ENCODE data around the gene GPR146.

Gene GPR146

DNA sequence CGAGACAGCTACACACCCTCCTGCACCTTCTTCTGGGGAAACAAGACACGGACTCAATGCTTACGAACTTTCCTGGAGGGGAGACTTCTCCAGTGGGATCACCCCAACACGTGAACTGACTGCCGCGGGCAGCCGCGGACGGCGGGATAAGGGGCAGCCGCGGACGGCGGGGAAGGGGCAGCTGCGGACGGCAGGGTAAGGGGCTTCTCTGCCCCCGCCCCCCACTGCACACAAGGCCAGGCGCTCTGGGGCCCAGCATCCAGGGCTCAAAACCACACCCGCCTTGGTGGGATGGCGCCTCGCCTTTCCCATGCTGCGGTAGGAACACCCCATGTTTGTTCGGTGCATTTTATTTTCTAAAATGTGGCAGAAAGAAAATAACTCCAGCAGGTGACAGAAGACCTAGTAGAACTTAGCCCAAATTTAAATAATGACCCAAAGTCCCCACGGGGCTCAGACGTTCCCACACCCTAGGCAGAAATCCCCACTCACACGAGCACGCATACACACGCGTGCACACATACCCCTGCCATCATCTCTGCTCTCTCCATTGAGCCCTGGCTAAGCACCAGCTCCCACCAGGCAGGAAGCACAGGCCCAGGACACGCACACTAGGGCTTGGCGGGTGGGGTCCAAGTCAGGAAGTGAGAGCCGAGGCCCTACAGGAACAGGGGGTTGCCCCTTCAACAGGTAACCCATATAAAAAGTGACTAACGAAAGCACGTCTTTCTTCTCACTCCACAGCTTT is 26.6 kb upstream of the GPR146 start:
- TF ChIP-seq Cebpa-rat (IDR thresholded peaks at IDR 0.05): no peak
- Histone ChIP-seq H3K4me2 (no peak overlapping the region), H3K27me3 (no peaks in the 10 kb centered on the region), H3K9me3 (peaks cover 20% of the 10 kb centered on the region), H3K9ac (no peak overlapping the region), H4K20me1 (peaks cover 75% of the 10 kb centered on the region), H3K27ac (no peak overlapping the region), H3K4me1 (peaks cover 82% of the 10 kb centered on the region), H3K4me3 (no peak overlapping the region), H3K36me3 (peaks cover 51% of the 10 kb centered on the region)

DNA sequence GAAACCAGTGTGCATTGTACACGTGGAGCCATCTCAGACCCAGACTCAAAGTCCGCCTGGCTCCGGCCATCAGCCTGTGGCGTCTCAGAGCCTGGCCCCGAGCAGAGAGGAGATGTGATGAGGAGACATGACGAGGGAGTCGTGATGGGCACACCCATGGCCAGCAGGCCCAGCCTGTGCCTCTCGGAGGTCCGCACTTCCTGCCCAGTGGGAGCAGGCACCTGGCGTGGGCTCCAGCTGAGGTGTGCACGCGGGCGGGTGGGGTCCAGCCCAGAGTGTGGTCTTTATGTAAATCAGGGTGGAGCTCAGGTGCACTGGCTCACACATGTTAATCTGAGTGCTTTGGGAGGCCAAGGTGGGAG is 26.0 kb upstream of the GPR146 start:
- H3K27me3 ChIP-seq: no peaks in the 10 kb centered on the region
- no peak overlapping the region for H3K4me3 ChIP-seq
- no peak overlapping the region for H3K9ac ChIP-seq
- H3K4me1 ChIP-seq: peaks cover 82% of the 10 kb centered on the region
- H3K9me3 ChIP-seq: peaks cover 20% of the 10 kb centered on the region
- H3K36me3 ChIP-seq: peaks cover 51% of the 10 kb centered on the region
- H4K20me1 ChIP-seq: peaks cover 75% of the 10 kb centered on the region
- no peak overlapping the region for H3K27ac ChIP-seq
- H3K4me2 ChIP-seq: no peak overlapping the region
- TF ChIP-seq Cebpa-rat (IDR thresholded peaks at IDR 0.05): no peak

DNA sequence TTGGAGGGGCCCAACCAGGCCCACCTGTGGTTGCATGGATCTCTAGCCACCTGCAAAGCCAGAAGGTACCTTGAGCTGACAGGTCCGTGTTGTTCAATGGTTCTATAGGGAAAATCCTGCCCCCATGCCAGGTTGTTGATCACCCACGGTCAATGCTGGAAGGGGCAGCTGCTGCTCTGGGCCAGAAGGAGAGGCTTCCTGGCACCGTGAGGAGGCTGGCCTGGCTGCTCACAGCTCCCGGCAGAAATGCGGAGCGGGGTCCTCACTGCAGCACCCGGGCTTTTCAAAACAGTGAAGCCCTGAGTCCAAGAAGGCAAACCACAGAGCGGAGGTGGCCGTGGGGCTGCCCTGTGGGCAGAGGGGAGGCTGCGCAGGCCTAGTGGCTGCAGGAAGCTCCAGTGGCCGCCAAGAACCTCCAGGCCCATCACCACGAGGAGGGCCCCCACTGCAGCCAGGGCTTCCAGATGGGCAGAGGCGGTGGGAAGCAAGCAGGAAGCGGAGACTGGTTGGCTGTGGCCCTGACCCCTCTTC is 25.0 kb upstream of the GPR146 start:
- Histone ChIP-seq H3K36me3 (peaks cover 51% of the 10 kb centered on the region), H3K9ac (no peak overlapping the region), H3K27me3 (no peaks in the 10 kb centered on the region), H3K4me1 (peaks cover 82% of the 10 kb centered on the region), H3K4me2 (no peak overlapping the region), H3K27ac (0 out of 2 replicates have a peak overlapping the region, but pooled peaks have one; percentile 26), H3K4me3 (no peak overlapping the region), H3K9me3 (peaks cover 20% of the 10 kb centered on the region), H4K20me1 (peaks cover 75% of the 10 kb centered on the region)
- no peak for TF ChIP-seq Cebpa-rat (IDR thresholded peaks at IDR 0.05)

DNA sequence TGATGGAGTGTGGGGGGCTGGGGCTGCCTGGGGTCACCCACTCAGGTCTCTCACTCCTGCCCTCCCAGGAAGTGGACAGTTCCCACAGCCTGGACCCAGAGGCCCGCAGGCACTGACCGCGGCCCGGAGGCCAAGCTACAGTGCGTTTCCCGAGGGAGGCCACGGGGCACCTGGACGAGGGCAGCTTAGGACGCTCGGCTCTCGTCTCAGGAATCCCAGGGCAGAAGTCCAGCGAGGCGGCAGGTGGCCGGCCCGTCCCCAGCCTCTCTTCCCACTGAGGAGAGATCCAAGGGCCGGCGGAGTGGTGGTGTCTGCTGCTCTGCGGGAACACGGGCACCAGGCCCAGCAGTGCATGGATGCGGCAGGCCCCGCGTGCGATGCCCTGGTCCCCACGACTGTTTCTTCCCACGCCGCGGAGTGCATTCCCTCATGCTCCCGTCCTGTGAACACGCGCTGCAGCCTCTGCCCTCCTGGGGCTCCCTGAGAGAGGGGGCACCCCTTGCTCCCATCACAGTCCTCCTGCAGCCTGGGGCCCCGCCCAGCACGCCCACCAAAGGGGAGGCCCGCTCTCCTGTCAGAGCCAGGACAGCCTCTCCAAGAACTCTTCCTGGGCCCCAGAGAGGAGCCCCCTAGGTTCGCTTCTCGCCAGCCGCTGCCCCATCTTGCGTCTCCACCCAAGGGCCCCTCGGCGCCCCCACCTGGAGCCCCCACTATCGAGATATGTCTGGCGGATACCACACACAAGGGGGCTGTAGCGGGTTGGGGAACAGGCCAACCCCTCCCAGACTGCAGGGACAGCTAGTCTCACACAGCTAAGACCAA is 24.3 kb upstream of the GPR146 start:
- Histone ChIP-seq H3K4me1 (peaks cover 82% of the 10 kb centered on the region), H3K4me3 (no peak overlapping the region), H3K9ac (no peak overlapping the region), H3K4me2 (no peak overlapping the region), H3K36me3 (peaks cover 51% of the 10 kb centered on the region), H3K27ac (0 out of 2 replicates have a peak overlapping the region, but pooled peaks have one; percentile 26), H4K20me1 (peaks cover 75% of the 10 kb centered on the region), H3K27me3 (no peaks in the 10 kb centered on the region; the same call in 1 of the 2 replicates), H3K9me3 (peaks cover 20% of the 10 kb centered on the region)
- no peak for TF ChIP-seq Cebpa-rat (IDR thresholded peaks at IDR 0.05)

DNA sequence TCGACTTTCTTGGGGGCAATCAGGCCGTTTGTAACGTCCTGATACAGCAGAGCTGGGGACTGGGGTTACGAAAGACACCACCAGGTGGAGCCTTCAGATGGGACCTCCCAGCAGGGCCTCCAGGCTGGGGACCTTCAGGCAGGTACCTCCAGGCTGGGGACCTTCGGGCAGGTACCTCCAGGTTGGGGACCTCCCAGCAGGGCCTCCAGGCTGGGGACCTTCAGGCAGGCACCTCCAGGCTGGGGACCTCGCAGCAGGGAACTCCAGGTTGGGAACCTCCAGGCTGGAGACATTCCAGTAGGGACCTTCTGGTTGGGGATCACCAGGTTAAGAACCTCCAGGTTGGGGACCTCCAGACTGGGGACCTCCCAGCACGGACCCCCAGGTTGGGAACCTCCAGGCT is 23.5 kb upstream of the GPR146 start:
- Histone ChIP-seq H3K9ac (no peak overlapping the region), H3K4me3 (no peak overlapping the region; the same call in 1 of the 2 replicates), H3K36me3 (peaks cover 51% of the 10 kb centered on the region), H3K9me3 (peaks cover 20% of the 10 kb centered on the region), H3K27ac (no peak overlapping the region), H4K20me1 (peaks cover 76% of the 10 kb centered on the region), H3K4me2 (peak overlapping the region; percentile 91; the same call in 1 of the 2 replicates), H3K27me3 (peaks cover 5% of the 10 kb centered on the region; the same call in 1 of the 2 replicates), H3K4me1 (peaks cover 83% of the 10 kb centered on the region)
- TF ChIP-seq Cebpa-rat (IDR thresholded peaks at IDR 0.05): no peak

DNA sequence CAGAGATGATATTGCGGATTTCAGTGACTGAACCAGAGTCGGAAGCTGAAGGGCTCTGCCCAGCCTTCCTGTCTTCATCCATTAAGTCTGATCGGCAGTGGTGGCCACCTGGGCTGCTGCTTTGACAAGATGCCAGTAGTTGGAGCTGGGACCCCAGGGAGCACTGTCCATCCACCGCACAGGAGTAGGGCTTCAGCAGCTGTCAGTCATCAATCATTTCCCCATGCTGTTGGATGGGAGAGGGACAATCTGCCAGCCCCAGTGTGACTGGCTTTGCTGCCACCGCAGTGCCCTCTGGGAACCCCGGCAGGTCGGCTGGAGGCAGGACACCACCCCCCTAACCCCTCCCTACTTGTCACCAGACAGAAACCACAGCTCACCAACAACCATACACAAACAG is 23.0 kb upstream of the GPR146 start:
- H3K36me3 ChIP-seq: peaks cover 51% of the 10 kb centered on the region
- TF ChIP-seq Cebpa-rat (IDR thresholded peaks at IDR 0.05): no peak
- H3K4me1 ChIP-seq: peaks cover 88% of the 10 kb centered on the region
- peak overlapping the region; percentile 82; the same call in 1 of the 2 replicates for H3K27ac ChIP-seq
- peaks cover 81% of the 10 kb centered on the region for H4K20me1 ChIP-seq
- H3K27me3 ChIP-seq: peaks cover 10% of the 10 kb centered on the region; the same call in 1 of the 2 replicates
- no peak overlapping the region for H3K9ac ChIP-seq
- peak overlapping the region; percentile 91 for H3K4me2 ChIP-seq
- H3K4me3 ChIP-seq: no peak overlapping the region; the same call in 1 of the 2 replicates
- H3K9me3 ChIP-seq: peaks cover 20% of the 10 kb centered on the region

DNA sequence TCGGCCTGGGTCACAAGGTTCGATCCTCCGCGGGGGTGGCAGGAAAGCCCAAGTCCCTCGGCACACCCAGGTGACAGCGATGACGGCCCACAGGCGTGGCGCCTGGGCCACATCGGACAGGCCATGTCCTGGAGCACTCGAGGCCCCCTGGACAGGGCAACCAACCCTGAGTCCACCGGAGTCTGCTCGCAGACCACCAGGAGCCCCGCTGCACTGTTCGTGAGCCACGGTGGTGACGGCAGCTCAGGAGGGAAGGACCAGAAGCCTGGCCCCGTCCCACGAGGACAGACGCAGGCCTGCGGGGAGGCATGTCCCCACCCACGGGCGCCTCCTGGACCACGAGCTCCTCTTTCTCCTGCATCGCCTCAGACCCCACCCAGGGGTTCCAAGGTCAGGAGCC is 22.4 kb upstream of the GPR146 start:
- Histone ChIP-seq H3K4me3 (no peak overlapping the region), H3K9me3 (peaks cover 20% of the 10 kb centered on the region), H3K36me3 (peaks cover 50% of the 10 kb centered on the region), H3K4me1 (peaks cover 94% of the 10 kb centered on the region), H3K27me3 (peaks cover 16% of the 10 kb centered on the region; the same call in 1 of the 2 replicates), H3K27ac (peak overlapping the region; percentile 82), H3K4me2 (peak overlapping the region; percentile 91), H3K9ac (peak overlapping the region; percentile 57; the same call in 1 of the 2 replicates), H4K20me1 (peaks cover 85% of the 10 kb centered on the region)
- TF ChIP-seq Cebpa-rat (IDR thresholded peaks at IDR 0.05): no peak

DNA sequence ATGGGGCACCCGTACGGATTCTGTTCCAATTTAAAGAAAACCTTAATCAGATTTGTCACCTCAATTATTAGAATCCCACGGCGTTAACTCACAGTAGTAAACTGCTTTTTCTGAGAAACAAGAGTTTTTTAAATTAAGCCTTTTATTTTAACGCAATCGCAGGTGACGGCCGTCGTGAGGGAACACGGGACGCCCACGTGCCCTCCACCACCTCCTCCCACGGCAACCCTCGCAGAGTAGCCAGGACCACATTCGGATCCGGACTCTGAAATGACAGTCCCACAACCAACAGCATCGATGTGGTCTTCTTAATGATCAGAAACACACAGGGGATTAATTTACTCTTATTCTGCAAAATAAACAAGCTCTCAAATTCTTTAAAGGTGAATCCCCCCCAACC is 22.0 kb upstream of the GPR146 start:
- H3K4me1 ChIP-seq: peaks cover 94% of the 10 kb centered on the region
- H3K4me2 ChIP-seq: peak overlapping the region; percentile 91
- H3K4me3 ChIP-seq: no peak overlapping the region
- peak overlapping the region; percentile 57 for H3K9ac ChIP-seq
- H4K20me1 ChIP-seq: peaks cover 85% of the 10 kb centered on the region
- H3K27ac ChIP-seq: peak overlapping the region; percentile 82
- H3K36me3 ChIP-seq: peaks cover 45% of the 10 kb centered on the region
- peaks cover 20% of the 10 kb centered on the region; the same call in 1 of the 2 replicates for H3K27me3 ChIP-seq
- H3K9me3 ChIP-seq: peaks cover 20% of the 10 kb centered on the region
- TF ChIP-seq Cebpa-rat (IDR thresholded peaks at IDR 0.05): no peak

DNA sequence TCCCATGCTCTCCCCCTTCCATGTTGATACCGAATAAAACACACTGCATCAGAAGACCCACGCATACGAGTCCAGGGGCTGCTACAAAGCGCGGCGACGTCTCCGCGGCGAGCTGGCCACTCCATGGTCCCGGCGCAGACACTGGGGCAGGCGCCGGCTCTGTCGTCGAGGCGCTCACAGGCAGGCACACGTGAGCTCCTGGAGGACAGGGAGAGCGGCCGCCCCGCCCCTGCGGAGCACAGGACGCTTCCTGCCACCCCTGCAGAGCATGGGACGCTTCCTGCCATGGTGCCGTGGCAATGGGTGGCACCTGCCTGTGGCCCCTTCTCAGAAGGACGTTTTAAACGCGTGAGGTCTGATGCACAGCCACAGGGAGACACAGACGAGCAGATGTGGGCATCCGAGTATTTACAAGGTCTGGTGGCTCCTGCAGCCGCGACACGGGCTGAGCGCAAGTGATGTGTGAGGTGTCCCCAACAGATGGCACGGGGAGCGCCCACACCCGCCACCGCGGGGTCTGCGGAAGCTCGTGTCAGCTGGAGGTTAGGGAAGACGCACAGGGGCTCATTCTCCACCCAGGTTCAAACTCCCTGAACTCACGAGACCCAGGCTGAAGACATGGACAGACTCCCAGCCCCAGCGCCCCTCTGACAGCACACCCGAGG is 21.4 kb upstream of the GPR146 start:
- peaks cover 20% of the 10 kb centered on the region for H3K9me3 ChIP-seq
- H3K36me3 ChIP-seq: peaks cover 40% of the 10 kb centered on the region
- peak overlapping the region; percentile 57 for H3K9ac ChIP-seq
- H3K4me2 ChIP-seq: peak overlapping the region; percentile 91
- peak overlapping the region; percentile 82 for H3K27ac ChIP-seq
- peaks cover 85% of the 10 kb centered on the region for H4K20me1 ChIP-seq
- no peak for TF ChIP-seq Cebpa-rat (IDR thresholded peaks at IDR 0.05)
- peaks cover 95% of the 10 kb centered on the region for H3K4me1 ChIP-seq
- H3K27me3 ChIP-seq: peaks cover 26% of the 10 kb centered on the region; the same call in 1 of the 2 replicates
- H3K4me3 ChIP-seq: 0 out of 2 replicates have a peak overlapping the region, but pooled peaks have one; percentile 31

Measured in BLaER1 (cell line).